Measurements from ENCODE around the gene NSUN2. TPM values are rescaled to one million over a fixed set of nuclear protein-coding genes. Genes with fewer than 3 reads are reported as not detected.
A peak's percentile ranks its signal among the peaks of the same experiment; 100 is the strongest.
"Not testable (repeated sequence)": the region's sequence is repeated elsewhere in the genome, so short reads cannot be mapped to it uniquely, and the experiment has no call there.

The NSUN2 gene
- total RNA-seq (42.8 TPM), polyA plus RNA-seq (36.6 TPM)

DNA sequence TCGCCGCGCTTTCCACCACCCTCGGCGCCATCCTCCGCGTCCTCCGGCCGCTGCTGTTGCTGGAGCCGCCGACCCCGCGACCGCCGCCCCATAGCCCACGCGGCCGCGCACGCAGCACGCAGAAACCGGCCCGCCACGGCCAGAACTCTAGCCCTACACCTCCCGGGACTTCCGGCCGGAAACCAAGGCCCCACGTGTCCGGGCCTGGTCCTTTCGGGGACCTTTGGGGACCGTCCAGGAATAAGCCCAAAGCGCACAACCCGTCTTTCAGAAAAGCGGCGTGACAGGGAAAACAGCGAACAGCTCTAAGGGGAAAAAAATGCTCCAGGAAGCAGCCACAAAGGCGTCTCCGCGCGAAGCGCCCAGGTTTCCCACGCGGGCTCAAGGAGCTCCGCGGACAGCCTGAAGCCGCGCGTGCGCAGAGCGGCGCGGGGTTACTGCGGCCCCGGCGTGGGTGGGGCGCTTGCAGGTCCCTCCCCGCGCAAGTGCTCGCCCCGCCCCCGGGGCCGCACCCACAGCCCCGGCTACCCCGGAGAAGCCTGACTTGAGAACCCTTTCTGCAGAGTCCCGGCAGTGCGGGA lies at the start of gene NSUN2, which contains the start of gene SRD5A1:
Gene NSUN2 (minus strand): TSS at position 157 of the 581 bp plus-strand sequence. CDS start 65 bp downstream, at position 92.
Gene SRD5A1 (plus strand): TSS at position 553 of the 581 bp plus-strand sequence. CDS start 137 bp downstream, outside the sequence.
- WGBS: under 1% methylated on average over 66 of the region's 66 CpGs
- peak; percentile 83 for DNase-seq (ENCODE audit: extremely low spot score)
- Histone ChIP-seq H3K36me3 (ENCODE audit: insufficient read depth) (no peaks in the 10 kb centered on the region), H3K4me3 (ENCODE audit: low read depth, low read length) (peak within 1 kb of the TSS; percentile 95), H3K27ac (ENCODE audit: low read depth) (peak within 1 kb of the TSS; percentile 90), H3K4me1 (ENCODE audit: insufficient read depth) (peaks cover 5% of the 10 kb centered on the region)

- Histone ChIP-seq H3K36me3 (ENCODE audit: insufficient read depth) (no peaks in the 10 kb centered on the region), H3K27ac (ENCODE audit: low read depth) (no peak overlapping the region), H3K4me1 (ENCODE audit: insufficient read depth) (no peaks in the 10 kb centered on the region), H3K4me3 (ENCODE audit: low read depth, low read length) (no peak overlapping the region)
- WGBS: 45% methylated on average over 11 of the region's 11 CpGs
- DNase-seq (ENCODE audit: extremely low spot score): no peak
Measured at GRCh38 chr5:6682239-6682638, 49.4 kb upstream of the NSUN2 start.

- 44% methylated on average over 2 of the region's 2 CpGs for WGBS
- H3K4me3 ChIP-seq (ENCODE audit: low read depth, low read length): no peak overlapping the region
- no peak overlapping the region for H3K27ac ChIP-seq (ENCODE audit: low read depth)
Measured at GRCh38 chr5:6681682-6682081, 48.8 kb upstream of the NSUN2 start.

DNA sequence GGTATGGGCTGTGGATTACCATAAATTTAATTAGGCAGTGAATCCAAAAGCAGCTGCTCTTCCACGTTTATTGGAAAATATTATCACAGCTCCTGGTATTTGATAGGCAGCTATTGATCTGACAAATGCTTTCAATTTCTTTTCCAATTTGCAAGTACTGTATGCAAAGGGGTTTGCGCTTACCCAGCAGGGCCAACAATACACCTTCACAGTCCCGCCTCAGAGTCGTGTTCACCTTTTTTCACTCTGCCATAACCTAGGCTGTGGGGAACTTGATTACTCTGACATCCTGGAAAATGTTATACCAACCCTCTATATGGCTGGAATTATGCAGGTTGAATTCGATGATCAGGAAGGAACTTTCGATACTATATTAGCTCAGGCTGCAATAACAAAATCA lies 48.1 kb upstream of the NSUN2 start:
- H3K27ac ChIP-seq (ENCODE audit: low read depth): no peak overlapping the region
- WGBS: 62% methylated on average over 6 of the region's 6 CpGs
- DNase-seq (ENCODE audit: extremely low spot score): no peak
- H3K4me1 ChIP-seq (ENCODE audit: insufficient read depth): no peaks in the 10 kb centered on the region
- no peaks in the 10 kb centered on the region for H3K36me3 ChIP-seq (ENCODE audit: insufficient read depth)
- H3K4me3 ChIP-seq (ENCODE audit: low read depth, low read length): no peak overlapping the region

More at GRCh38 chr5:6681682-6682081, 48.8 kb upstream of the NSUN2 start:
- Histone ChIP-seq H3K36me3 (ENCODE audit: insufficient read depth) (no peaks in the 10 kb centered on the region), H3K4me1 (ENCODE audit: insufficient read depth) (no peaks in the 10 kb centered on the region)
- no peak for DNase-seq (ENCODE audit: extremely low spot score)

- H3K27ac ChIP-seq (ENCODE audit: low read depth): no peak overlapping the region
- no peaks in the 10 kb centered on the region for H3K36me3 ChIP-seq (ENCODE audit: insufficient read depth)
- 84% methylated on average over 1 of the region's 1 CpG for WGBS
- no peaks in the 10 kb centered on the region for H3K4me1 ChIP-seq (ENCODE audit: insufficient read depth)
- DNase-seq (ENCODE audit: extremely low spot score): no peak
- no peak overlapping the region for H3K4me3 ChIP-seq (ENCODE audit: low read depth, low read length)
Measured at GRCh38 chr5:6678385-6678784, 45.5 kb upstream of the NSUN2 start.

DNA sequence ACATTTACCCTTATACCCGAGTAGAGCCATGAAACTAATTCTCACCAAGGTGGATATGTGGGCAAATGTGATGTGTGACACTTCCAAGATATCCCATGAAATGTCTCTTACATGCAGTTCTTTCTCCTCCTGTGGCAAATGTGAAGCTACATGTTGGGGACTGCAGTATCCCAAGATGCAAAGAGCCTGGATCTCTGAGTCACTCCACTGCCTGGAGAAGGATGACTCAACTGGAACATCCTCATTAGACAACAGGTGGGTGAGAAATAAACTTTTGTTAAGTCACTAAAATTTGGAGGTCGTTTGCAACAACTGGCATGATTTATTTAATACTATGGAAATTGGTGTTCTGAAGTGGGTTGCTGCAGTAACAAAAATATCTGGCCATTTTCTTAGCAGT lies 43.9 kb upstream of the NSUN2 start:
- no peak overlapping the region for H3K27ac ChIP-seq (ENCODE audit: low read depth)
- no peaks in the 10 kb centered on the region for H3K4me1 ChIP-seq (ENCODE audit: insufficient read depth)
- 75% methylated on average over 2 of the region's 2 CpGs for WGBS
- H3K4me3 ChIP-seq (ENCODE audit: low read depth, low read length): no peak overlapping the region
- no peaks in the 10 kb centered on the region for H3K36me3 ChIP-seq (ENCODE audit: insufficient read depth)
- no peak for DNase-seq (ENCODE audit: extremely low spot score)

DNA sequence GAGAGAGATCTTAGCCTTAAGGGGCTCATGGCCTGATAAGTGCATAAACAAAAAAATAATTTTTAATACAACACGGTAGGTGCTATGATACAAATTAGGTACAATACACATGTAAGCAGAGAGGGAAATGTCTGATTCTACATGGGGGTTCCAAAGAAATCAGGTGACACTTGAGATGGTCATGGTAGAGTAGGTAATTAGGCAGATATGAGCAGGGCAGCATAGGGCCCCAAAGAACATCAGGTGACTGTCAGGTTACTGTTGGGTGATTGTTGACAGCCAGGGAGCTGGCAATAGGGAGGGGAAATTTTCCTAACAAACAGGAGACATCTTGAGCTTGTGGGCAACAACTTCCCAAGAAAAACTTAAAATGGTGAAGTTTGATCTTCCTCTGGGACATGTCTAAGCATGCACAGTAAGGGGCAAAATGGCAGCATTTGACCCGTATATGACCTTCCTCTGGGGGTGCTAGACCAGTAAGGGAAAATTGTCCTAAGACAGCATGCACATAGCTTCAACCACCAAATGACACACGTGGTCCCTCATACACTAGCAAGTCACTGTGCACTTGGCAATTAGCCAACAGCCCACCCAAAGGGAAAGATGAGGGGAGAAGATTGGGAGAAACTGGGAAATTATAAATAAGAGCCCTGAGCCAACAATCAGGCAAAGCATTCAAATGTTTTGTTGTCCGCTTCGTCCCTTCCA lies 43.1 kb upstream of the NSUN2 start:
- no peak for DNase-seq (ENCODE audit: extremely low spot score)
- Histone ChIP-seq H3K4me1 (ENCODE audit: insufficient read depth) (no peaks in the 10 kb centered on the region), H3K27ac (ENCODE audit: low read depth) (no peak overlapping the region), H3K4me3 (ENCODE audit: low read depth, low read length) (no peak overlapping the region), H3K36me3 (ENCODE audit: insufficient read depth) (no peaks in the 10 kb centered on the region)
- WGBS: 92% methylated on average over 5 of the region's 5 CpGs

GRCh38 chr5:6674886-6675285 lies 42.0 kb upstream of the NSUN2 start:
- WGBS: 92% methylated on average over 10 of the region's 10 CpGs
- no peak overlapping the region for H3K27ac ChIP-seq (ENCODE audit: low read depth)
- DNase-seq (ENCODE audit: extremely low spot score): no peak
- no peak overlapping the region for H3K4me3 ChIP-seq (ENCODE audit: low read depth, low read length)
- H3K36me3 ChIP-seq (ENCODE audit: insufficient read depth): no peaks in the 10 kb centered on the region
- no peaks in the 10 kb centered on the region for H3K4me1 ChIP-seq (ENCODE audit: insufficient read depth)

DNA sequence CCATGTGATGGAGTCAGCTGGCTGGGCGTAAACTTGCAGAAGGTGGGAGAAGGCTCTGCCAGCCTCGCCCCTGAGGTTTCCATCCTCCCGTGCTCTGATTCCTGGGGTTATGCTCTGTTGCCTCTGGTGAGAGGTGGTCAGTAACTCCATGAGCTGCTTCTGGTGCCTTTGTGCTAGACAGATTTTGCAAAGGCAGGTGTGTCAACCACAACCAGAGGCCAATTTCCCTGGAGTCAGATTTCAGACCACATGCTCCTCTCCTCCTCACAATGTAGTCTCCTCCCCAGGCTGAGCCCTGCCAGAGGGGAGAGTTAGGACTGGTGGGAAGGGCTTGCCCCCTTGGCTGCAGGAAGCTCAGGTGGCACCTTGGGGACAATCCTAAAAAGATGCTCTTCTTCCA lies 41.6 kb upstream of the NSUN2 start:
- Histone ChIP-seq H3K4me3 (ENCODE audit: low read depth, low read length) (no peak overlapping the region), H3K27ac (ENCODE audit: low read depth) (no peak overlapping the region), H3K36me3 (ENCODE audit: insufficient read depth) (no peaks in the 10 kb centered on the region), H3K4me1 (ENCODE audit: insufficient read depth) (no peaks in the 10 kb centered on the region)
- no peak for DNase-seq (ENCODE audit: extremely low spot score)
- WGBS: 97% methylated on average over 3 of the region's 3 CpGs

DNA sequence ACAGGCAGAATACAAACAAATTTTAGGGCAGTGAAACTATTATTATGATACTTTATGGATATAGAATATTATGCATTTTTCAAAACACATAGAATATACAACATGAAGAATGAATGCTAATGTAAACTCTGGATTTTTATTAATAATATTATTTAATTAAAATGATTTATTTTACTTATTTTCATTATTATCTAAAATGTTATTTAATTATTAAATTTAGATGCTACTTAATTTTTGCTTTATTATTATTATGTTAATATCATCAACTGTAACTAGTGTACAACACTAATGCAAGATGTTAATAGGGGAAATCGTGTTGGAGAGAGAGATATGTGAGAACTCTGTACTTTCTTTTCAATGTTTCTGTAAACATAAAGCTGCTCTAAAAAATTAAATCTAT lies 41.1 kb upstream of the NSUN2 start:
- Histone ChIP-seq H3K36me3 (ENCODE audit: insufficient read depth) (no peaks in the 10 kb centered on the region), H3K4me1 (ENCODE audit: insufficient read depth) (no peaks in the 10 kb centered on the region), H3K27ac (ENCODE audit: low read depth) (no peak overlapping the region), H3K4me3 (ENCODE audit: low read depth, low read length) (no peak overlapping the region)
- no peak for DNase-seq (ENCODE audit: extremely low spot score)
- WGBS: 99% methylated on average over 1 of the region's 1 CpG

DNA sequence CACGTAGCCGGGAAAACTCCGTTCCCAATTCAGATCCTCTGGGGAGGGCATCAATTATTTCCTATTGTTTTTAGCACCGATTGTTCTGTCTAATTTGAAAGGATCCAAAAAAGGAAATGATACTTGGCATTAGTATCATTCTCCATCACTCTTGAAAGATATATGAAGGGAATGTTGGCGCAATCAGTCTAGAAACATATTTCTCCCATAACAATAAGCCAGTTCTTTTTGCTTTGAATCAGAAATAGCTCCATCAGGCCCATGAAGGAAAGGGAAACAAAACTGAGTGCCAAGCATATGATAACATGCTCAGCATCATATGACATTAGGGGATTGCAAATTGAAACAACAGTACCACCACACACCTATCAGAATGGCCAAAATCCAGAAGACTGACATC lies 40.2 kb upstream of the NSUN2 start:
- no peak for DNase-seq (ENCODE audit: extremely low spot score)
- H3K36me3 ChIP-seq (ENCODE audit: insufficient read depth): no peaks in the 10 kb centered on the region
- no peak overlapping the region for H3K4me3 ChIP-seq (ENCODE audit: low read depth, low read length)
- H3K4me1 ChIP-seq (ENCODE audit: insufficient read depth): no peaks in the 10 kb centered on the region
- 91% methylated on average over 5 of the region's 5 CpGs for WGBS
- H3K27ac ChIP-seq (ENCODE audit: low read depth): no peak overlapping the region

GRCh38 chr5:6668717-6669116 lies 35.9 kb upstream of the NSUN2 start:
- not testable (repeated sequence) for H3K36me3 ChIP-seq (ENCODE audit: insufficient read depth); DNase-seq (ENCODE audit: extremely low spot score); H3K27ac ChIP-seq (ENCODE audit: low read depth); H3K4me3 ChIP-seq (ENCODE audit: low read depth, low read length); H3K4me1 ChIP-seq (ENCODE audit: insufficient read depth)
- 76% methylated on average over 9 of the region's 9 CpGs for WGBS

DNA sequence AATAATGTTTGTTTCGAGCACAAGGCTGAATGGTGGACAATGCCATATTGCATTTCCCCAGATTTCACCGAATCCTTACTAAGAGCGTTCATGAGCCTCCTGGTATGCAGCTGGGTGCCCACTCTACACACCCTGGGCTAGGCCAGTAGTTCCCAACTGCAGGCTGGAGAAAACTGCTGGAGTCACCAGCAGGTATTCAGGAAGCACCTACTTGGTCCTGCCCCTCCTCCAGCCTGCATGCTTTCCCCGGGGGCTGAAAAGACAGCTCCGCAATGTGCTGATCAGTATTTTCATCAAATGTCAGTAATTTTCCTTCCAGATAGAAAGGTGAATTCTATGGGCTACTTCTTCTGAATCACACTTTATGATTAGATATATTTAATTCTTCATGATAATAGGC lies 34.8 kb upstream of the NSUN2 start:
- WGBS: 94% methylated on average over 5 of the region's 5 CpGs
- Histone ChIP-seq H3K27ac (ENCODE audit: low read depth) (no peak overlapping the region), H3K36me3 (ENCODE audit: insufficient read depth) (no peaks in the 10 kb centered on the region), H3K4me1 (ENCODE audit: insufficient read depth) (no peaks in the 10 kb centered on the region), H3K4me3 (ENCODE audit: low read depth, low read length) (no peak overlapping the region)
- no peak for DNase-seq (ENCODE audit: extremely low spot score)

GRCh38 chr5:6666762-6667161 lies 33.9 kb upstream of the NSUN2 start:
- Histone ChIP-seq H3K27ac (ENCODE audit: low read depth) (no peak overlapping the region), H3K4me3 (ENCODE audit: low read depth, low read length) (no peak overlapping the region), H3K36me3 (ENCODE audit: insufficient read depth) (no peaks in the 10 kb centered on the region), H3K4me1 (ENCODE audit: insufficient read depth) (no peaks in the 10 kb centered on the region)
- WGBS: 93% methylated on average over 15 of the region's 15 CpGs
- DNase-seq (ENCODE audit: extremely low spot score): no peak

Measured in urinary bladder (tissue), 4 donors.